HepG2 (cell line): ENCODE measurements around the gene GPR62. TPM values are rescaled to one million over a fixed set of nuclear protein-coding genes. Genes with fewer than 3 reads are reported as not detected.
A peak's percentile ranks its signal among the peaks of the same experiment; 100 is the strongest.

Experiments used
- ATAD3A ChIP-seq: sonication (generic); formaldehyde crosslinking; IDR thresholded peaks from 2 replicates; pipeline ENCODE4 v1.4.0; 2020; ENCODE audit warnings: missing genetic modification reagents
- HNRNPL ChIP-seq: fragments of 200-400 bp; formaldehyde crosslinking; IDR thresholded peaks from 2 replicates; pipeline ENCODE4 v1.6.1; 2017; ENCODE audit warnings: mild to moderate bottlenecking, low read depth, low read length
- MED1 ChIP-seq: sonication (generic); formaldehyde crosslinking; IDR thresholded peaks from 2 replicates; pipeline ENCODE4 v1.4.0; 2020; ENCODE audit warnings: missing genetic modification reagents
- MEF2D ChIP-seq: sonication (generic); formaldehyde crosslinking; IDR thresholded peaks from 2 replicates; pipeline ENCODE4 v1.5.1; 2020; ENCODE audit warnings: mild to moderate bottlenecking, missing genetic modification reagents
- NFKBIZ ChIP-seq: IDR thresholded peaks from 2 replicates; pipeline ENCODE4 v1.6.1; 2018; ENCODE audit warnings: missing genetic modification reagents, missing compliant biosample characterization
- RFX3 ChIP-seq: IDR thresholded peaks from 2 replicates; pipeline ENCODE4 v1.6.1; 2016; ENCODE audit warnings: missing biosample characterization, missing genetic modification reagents
- RFX5 ChIP-seq: IDR thresholded peaks from 2 replicates; pipeline ENCODE4 v1.6.1; 2011; ENCODE audit warnings: low read depth, low read length, improper control_type of control experiment
- SSRP1 ChIP-seq: IDR thresholded peaks from 2 replicates; pipeline ENCODE4 v1.6.1; 2016; ENCODE audit warnings: control low read depth
- TSC22D2 ChIP-seq: sonication (generic); formaldehyde crosslinking; IDR thresholded peaks from 2 replicates; pipeline ENCODE4 v1.5.1; 2020; ENCODE audit warnings: missing genetic modification reagents, mild to moderate bottlenecking, borderline replicate concordance
- ZNF124 ChIP-seq: sonication (generic); formaldehyde crosslinking; IDR thresholded peaks from 2 replicates; pipeline ENCODE4 v1.4.0; 2020; ENCODE audit warnings: missing genetic modification reagents
- ZNF142 ChIP-seq: sonication (generic); formaldehyde crosslinking; IDR thresholded peaks from 2 replicates; pipeline ENCODE4 v1.4.0; 2020; ENCODE audit warnings: missing genetic modification reagents
- ZNF34 ChIP-seq: sonication (generic); formaldehyde crosslinking; IDR thresholded peaks from 2 replicates; pipeline ENCODE4 v1.4.0; 2020; ENCODE audit warnings: mild to moderate bottlenecking, missing genetic modification reagents, borderline replicate concordance
- ZNF441 ChIP-seq: sonication (generic); formaldehyde crosslinking; IDR thresholded peaks from 2 replicates; pipeline ENCODE4 v1.7.0; 2021; ENCODE audit warnings: missing genetic modification reagents, borderline replicate concordance
- ZNF451 ChIP-seq: sonication (generic); formaldehyde crosslinking; IDR thresholded peaks from 2 replicates; pipeline ENCODE4 v1.5.0; 2020; ENCODE audit warnings: mild to moderate bottlenecking, missing genetic modification reagents
- ZNF619 ChIP-seq: sonication (generic); formaldehyde crosslinking; IDR thresholded peaks from 2 replicates; pipeline ENCODE4 v1.4.0; 2020; ENCODE audit warnings: mild to moderate bottlenecking, missing genetic modification reagents
- ZNF670 ChIP-seq: sonication (generic); formaldehyde crosslinking; IDR thresholded peaks from 2 replicates; pipeline ENCODE4 v1.8.0; 2022; ENCODE audit warnings: mild to moderate bottlenecking, missing genetic modification reagents, borderline replicate concordance
- ZSCAN12 ChIP-seq: sonication (generic); formaldehyde crosslinking; IDR thresholded peaks from 2 replicates; pipeline ENCODE4 v1.9.0; 2021; ENCODE audit warnings: mild to moderate bottlenecking, missing genetic modification reagents
- polyA plus RNA-seq, 8 experiments: library from polyadenylated mRNA; depleted of rRNA in 3 of 8; stranded (reverse) in 7 of 8; unstranded in 1 of 8; fragments of >200 nt; fragmentation: Illumina TruSeq in 4 of 8; extraction: Trizol in 4 of 8; gene quantifications; 2 replicates each; pipeline versions ENCODE4 v1.2.1 to v1.2.3, GENCODE V29; 2011 to 2016; ENCODE audit warnings: low read depth in 4 of 8, missing spikeins in 1 of 8, mixed read lengths in 1 of 8; ENCODE audit not compliant: insufficient read depth in 1 of 8
- total RNA-seq, 5 experiments: library from RNA; depleted of rRNA; stranded (reverse); fragments of >200 nt; fragmentation: Illumina TruSeq; extraction: Trizol; gene quantifications; 2 replicates each; pipeline ENCODE4 v1.2.3, GENCODE V29; 2016; ENCODE audit warnings: low read depth in 1 of 5
- TF ChIP-seq, protein P1 (sequence below): sonication (generic); formaldehyde crosslinking; IDR thresholded peaks from 2 replicates; pipeline ENCODE4 v1.4.0; 2020; ENCODE audit warnings: missing genetic modification reagents
- TF ChIP-seq, protein P2 (sequence below): sonication (generic); formaldehyde crosslinking; IDR thresholded peaks from 2 replicates; pipeline ENCODE4 v1.8.0; 2022; ENCODE audit warnings: missing genetic modification reagents, mild to moderate bottlenecking, moderate library complexity, borderline replicate concordance

Gene GPR62
- total and polyA plus RNA-seq, 2 of the 13 experiments (the other 11 are each of a cell fraction or from before 2014, with no cell fraction given): not detected

GRCh38 chr3:51982838-51983577 lies 27.8 kb downstream of the GPR62 start, which contains the start of gene ACY1 (continued):
- TF ChIP-seq ZNF142 (CRISPR knock-in tag): peak; percentile 92; the same call in 1 of the 2 replicates
- no peak; the same call in 1 of the 2 replicates for TF ChIP-seq ZSCAN12
- TF ChIP-seq ZNF670 (CRISPR knock-in tag): no peak
- TF ChIP-seq TSC22D2 (CRISPR knock-in tag): no peak
- 0 out of 2 replicates have a peak, but pooled peaks have one; percentile 25 for TF ChIP-seq ZNF619 (CRISPR knock-in tag)
- no peak for TF ChIP-seq RFX5
- TF ChIP-seq, protein P1, sequence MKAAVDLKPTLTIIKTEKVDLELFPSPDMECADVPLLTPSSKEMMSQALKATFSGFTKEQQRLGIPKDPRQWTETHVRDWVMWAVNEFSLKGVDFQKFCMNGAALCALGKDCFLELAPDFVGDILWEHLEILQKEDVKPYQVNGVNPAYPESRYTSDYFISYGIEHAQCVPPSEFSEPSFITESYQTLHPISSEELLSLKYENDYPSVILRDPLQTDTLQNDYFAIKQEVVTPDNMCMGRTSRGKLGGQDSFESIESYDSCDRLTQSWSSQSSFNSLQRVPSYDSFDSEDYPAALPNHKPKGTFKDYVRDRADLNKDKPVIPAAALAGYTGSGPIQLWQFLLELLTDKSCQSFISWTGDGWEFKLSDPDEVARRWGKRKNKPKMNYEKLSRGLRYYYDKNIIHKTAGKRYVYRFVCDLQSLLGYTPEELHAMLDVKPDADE (CRISPR knock-in tag): no peak
- TF ChIP-seq ZNF34 (CRISPR knock-in tag): no peak
- peak; percentile 96 for TF ChIP-seq MED1
- no peak for TF ChIP-seq HNRNPL
- TF ChIP-seq, protein P2, sequence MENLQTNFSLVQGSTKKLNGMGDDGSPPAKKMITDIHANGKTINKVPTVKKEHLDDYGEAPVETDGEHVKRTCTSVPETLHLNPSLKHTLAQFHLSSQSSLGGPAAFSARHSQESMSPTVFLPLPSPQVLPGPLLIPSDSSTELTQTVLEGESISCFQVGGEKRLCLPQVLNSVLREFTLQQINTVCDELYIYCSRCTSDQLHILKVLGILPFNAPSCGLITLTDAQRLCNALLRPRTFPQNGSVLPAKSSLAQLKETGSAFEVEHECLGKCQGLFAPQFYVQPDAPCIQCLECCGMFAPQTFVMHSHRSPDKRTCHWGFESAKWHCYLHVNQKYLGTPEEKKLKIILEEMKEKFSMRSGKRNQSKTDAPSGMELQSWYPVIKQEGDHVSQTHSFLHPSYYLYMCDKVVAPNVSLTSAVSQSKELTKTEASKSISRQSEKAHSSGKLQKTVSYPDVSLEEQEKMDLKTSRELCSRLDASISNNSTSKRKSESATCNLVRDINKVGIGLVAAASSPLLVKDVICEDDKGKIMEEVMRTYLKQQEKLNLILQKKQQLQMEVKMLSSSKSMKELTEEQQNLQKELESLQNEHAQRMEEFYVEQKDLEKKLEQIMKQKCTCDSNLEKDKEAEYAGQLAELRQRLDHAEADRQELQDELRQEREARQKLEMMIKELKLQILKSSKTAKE: peak; percentile 90
- no peak; the same call in 1 of the 2 replicates for TF ChIP-seq MEF2D
- TF ChIP-seq ZNF124: peak; percentile 81
- no peak for TF ChIP-seq RFX3 (CRISPR knock-in tag)
- peak; percentile 46; the same call in 1 of the 2 replicates for TF ChIP-seq NFKBIZ
- peak; percentile 98 for TF ChIP-seq ZNF451 (CRISPR knock-in tag)
- TF ChIP-seq ATAD3A (CRISPR knock-in tag): no peak
- TF ChIP-seq ZNF441 (CRISPR knock-in tag): peak; percentile 87; the same call in 1 of the 2 replicates
- TF ChIP-seq SSRP1 (CRISPR knock-in tag): no peak
